Kidney capillary endothelial cell (primary cell): ENCODE results near the gene PNKD.

Experiments used
- DNase-seq: peaks from one replicate; pipeline ENCODE4 v3.0.0-alpha.2; 2018; ENCODE audit warnings: low spot score

PNKD gene

GRCh38 chr2:218371983-218372350 is 101.6 kb downstream of the PNKD start:
- no peak for DNase-seq

GRCh38 chr2:218374795-218375194 is 104.5 kb downstream of the PNKD start:
- no peak for DNase-seq

GRCh38 chr2:218375212-218375611 is 104.9 kb downstream of the PNKD start:
- no peak for DNase-seq

GRCh38 chr2:218378053-218378452 is 107.7 kb downstream of the PNKD start:
- DNase-seq: no peak

- DNase-seq: no peak
These were observed 111.6 kb downstream of the PNKD start, which contains the start of gene SLC11A1 for GRCh38 chr2:218381916-218382366. Gene SLC11A1 (plus strand): TSS chr2:218382273. CDS start chr2:218382369, 96 bp downstream.

- no peak for DNase-seq
These were observed 112.5 kb downstream of the PNKD start for GRCh38 chr2:218382785-218383184.

GRCh38 chr2:218383892-218384519 is 113.7 kb downstream of the PNKD start:
- no peak for DNase-seq

GRCh38 chr2:218384975-218385374 is 114.7 kb downstream of the PNKD start:
- DNase-seq: no peak

GRCh38 chr2:218386505-218387368 is 116.4 kb downstream of the PNKD start:
- DNase-seq: no peak

- DNase-seq: peak; percentile 52
These were observed 117.3 kb downstream of the PNKD start for GRCh38 chr2:218387369-218388194.

- DNase-seq: no peak
These were observed 119.2 kb downstream of the PNKD start for GRCh38 chr2:218389333-218390150.

- DNase-seq: no peak
These were observed 120.9 kb downstream of the PNKD start for GRCh38 chr2:218391202-218391601.

GRCh38 chr2:218392459-218392858 is 122.1 kb downstream of the PNKD start:
- DNase-seq: no peak

GRCh38 chr2:218392891-218393462 is 122.7 kb downstream of the PNKD start:
- DNase-seq: no peak

GRCh38 chr2:218393750-218394290 is 123.5 kb downstream of the PNKD start:
- DNase-seq: no peak

GRCh38 chr2:218394298-218395089 is 124.2 kb downstream of the PNKD start:
- DNase-seq: no peak

- DNase-seq: no peak
These were observed 124.7 kb downstream of the PNKD start for GRCh38 chr2:218395090-218395444.

GRCh38 chr2:218395456-218395825 is 125.1 kb downstream of the PNKD start:
- DNase-seq: no peak

GRCh38 chr2:218395826-218396687 is 125.7 kb downstream of the PNKD start:
- DNase-seq: peak; percentile 84
